Keratinocyte (primary cell): Measurements from ENCODE around the gene PIK3CD. TPM values are rescaled to one million over a fixed set of nuclear protein-coding genes. Genes with fewer than 3 reads are reported as not detected.

Experiments
- DNase-seq: peaks from one replicate; pipeline ENCODE4 v3.0.0-alpha.2; 2011; ENCODE audit warnings: low read depth, missing footprints, low spot score
- FAIRE-seq: peaks from 2 replicates; lab custom pipeline; 2011; peaks lifted over from hg19 to GRCh38; lab: Jason Lieb, UNC
- H2AFZ ChIP-seq: 2 replicates; pipeline ENCODE4 v1.6.0; 2012; ENCODE audit warnings: low read length, control low read depth, inconsistent platforms; ENCODE audit not compliant: control insufficient read depth
- H3K27ac ChIP-seq: 2 replicates; pipeline ENCODE4 v1.5.1; 2011; ENCODE audit warnings: low read length; ENCODE audit not compliant: control insufficient read depth, insufficient read depth
- H3K27me3 ChIP-seq: 3 replicates; pipeline ENCODE4 v1.6.0; 2011; ENCODE audit warnings: low read length; ENCODE audit not compliant: control insufficient read depth, insufficient read depth; ENCODE audit errors: extremely low read depth
- H3K36me3 ChIP-seq, 2 experiments: 2 replicates in 1 of 2; 3 replicates in 1 of 2; pipeline ENCODE4 v1.5.1; 2011; ENCODE audit warnings: low read length in 2 of 2, mild to moderate bottlenecking in 1 of 2; ENCODE audit not compliant: control insufficient read depth in 2 of 2, insufficient read depth in 2 of 2; ENCODE audit errors: extremely low read depth in 1 of 2
- H3K4me1 ChIP-seq: 3 replicates; pipeline ENCODE4 v1.5.1; 2011; ENCODE audit warnings: low read length; ENCODE audit not compliant: control insufficient read depth, insufficient read depth; ENCODE audit errors: extremely low read depth
- H3K4me2 ChIP-seq: 3 replicates; pipeline ENCODE4 v1.6.0; 2011; ENCODE audit warnings: low read depth, low read length; ENCODE audit not compliant: control insufficient read depth, insufficient read depth; ENCODE audit errors: extremely low read depth
- H3K4me3 ChIP-seq, 3 experiments: fragments of 200-600 bp in 1 of 3; sonication (generic) in 1 of 3; 2 replicates in 2 of 3; 3 replicates in 1 of 3; pipeline ENCODE4 v1.5.1; 2011 to 2016; ENCODE audit warnings: low read length in 3 of 3, mild to moderate bottlenecking in 3 of 3, control low read depth in 2 of 3, inconsistent platforms in 1 of 3, low read depth in 1 of 3, mixed read lengths in 1 of 3, mixed run types in 1 of 3, moderate library complexity in 1 of 3; ENCODE audit not compliant: control insufficient read depth in 2 of 3, insufficient read depth in 2 of 3; ENCODE audit errors: extremely low read depth in 1 of 3
- H3K79me2 ChIP-seq: 2 replicates; pipeline ENCODE4 v1.6.0; 2012; ENCODE audit warnings: low read length; ENCODE audit not compliant: control insufficient read depth, insufficient read depth
- H3K9ac ChIP-seq: 3 replicates; pipeline ENCODE4 v1.6.0; 2011; ENCODE audit warnings: low read length; ENCODE audit not compliant: control insufficient read depth, insufficient read depth; ENCODE audit errors: extremely low read depth
- H3K9me1 ChIP-seq: 3 replicates; pipeline ENCODE4 v1.6.0; 2011; ENCODE audit warnings: low read length; ENCODE audit not compliant: control insufficient read depth, insufficient read depth; ENCODE audit errors: extremely low read depth
- H3K9me3 ChIP-seq: 2 replicates; pipeline ENCODE4 v1.5.1; 2012; ENCODE audit warnings: low read depth, low read length; ENCODE audit not compliant: control insufficient read depth
- H4K20me1 ChIP-seq: 3 replicates; pipeline ENCODE4 v1.6.0; 2011; ENCODE audit warnings: low read length; ENCODE audit not compliant: control insufficient read depth, insufficient read depth; ENCODE audit errors: extremely low read depth
- EZH2 ChIP-seq: IDR thresholded peaks from one replicate; pipeline ENCODE4 v1.6.1; 2012; ENCODE audit warnings: inconsistent platforms, mild to moderate bottlenecking, low read length, moderate library complexity
- dilution Hi-C: fragments of 300-500 bp; cut with MboI; formaldehyde crosslinking; loops from one replicate; pipeline ENCODE4 v1.7.0; 2020; ENCODE audit warnings: low sequenced_read_pairs; ENCODE audit not compliant: extremely low pct_ligation_motif_present
- polyA plus RNA-seq, 5 experiments: library from polyadenylated mRNA; depleted of rRNA in 3 of 5; stranded (reverse) in 3 of 5; stranded (forward) in 1 of 5; unstranded in 1 of 5; fragments of >200 nt; gene quantifications; 1 replicate in 1 of 5; 2 replicates in 3 of 5; 3 replicates in 1 of 5; pipeline versions ENCODE4 v1.2.1 to v1.2.3, GENCODE V29; 2011 to 2012; ENCODE audit warnings: missing spikeins in 2 of 5, low read depth in 1 of 5, low replicate concordance in 1 of 5
- TF ChIP-seq, protein P1 (sequence below), 3 experiments: IDR thresholded peaks in 1 of 3; conservative IDR thresholded peaks in 1 of 3; optimal IDR thresholded peaks in 1 of 3; 2 replicates in 2 of 3; 3 replicates in 1 of 3; pipeline versions ENCODE3 to v1.5.1; 2011; ENCODE audit warnings: low read length in 3 of 3, mild to moderate bottlenecking in 3 of 3, moderate library complexity in 2 of 3, control low read depth in 1 of 3, inconsistent platforms in 1 of 3; ENCODE audit not compliant: insufficient read depth in 2 of 3; ENCODE audit errors: extremely low read depth in 1 of 3

PIK3CD gene
- polyA plus RNA-seq, 1 donor (not counting 4 experiments of a cell fraction or from before 2014, with no cell fraction given) = 7.8 TPM

DNA sequence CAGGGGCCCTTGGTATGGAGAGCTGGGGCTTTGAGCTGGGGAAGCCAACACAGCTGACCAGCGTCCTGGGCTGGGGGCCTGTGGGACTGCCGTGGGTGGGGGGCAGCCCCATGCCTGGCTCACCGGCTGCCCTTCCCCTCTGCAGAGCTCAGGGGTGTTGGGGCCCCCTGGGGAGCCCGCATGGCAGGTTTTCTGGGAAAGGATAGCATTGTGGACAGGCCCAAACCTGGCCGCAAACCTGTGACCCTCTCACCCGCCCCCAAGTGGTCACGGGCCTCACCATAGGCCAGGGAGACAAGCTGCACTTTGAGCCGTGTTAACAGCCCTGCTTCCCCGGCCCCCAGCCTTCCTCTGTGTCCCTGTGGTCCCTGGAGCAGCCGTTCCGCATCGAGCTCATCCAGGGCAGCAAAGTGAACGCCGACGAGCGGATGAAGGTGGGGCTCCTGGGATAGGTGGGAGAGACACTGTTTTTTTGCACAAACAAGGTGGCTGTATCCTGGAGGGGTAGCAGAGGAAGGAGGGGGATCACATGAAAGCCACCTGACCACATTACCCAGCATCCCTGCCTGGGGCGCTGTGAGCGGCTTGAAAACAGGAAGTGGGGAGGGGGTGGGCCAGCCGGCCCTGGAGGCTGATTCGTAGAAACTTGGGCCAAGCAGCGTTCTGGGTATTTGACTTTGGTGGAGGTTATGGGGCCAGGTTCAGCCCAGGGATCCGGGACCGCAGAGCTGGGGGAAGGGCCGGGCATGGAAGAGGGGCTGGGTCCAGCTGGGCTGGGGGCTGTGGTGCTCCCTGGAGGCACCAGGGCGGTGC is 65.9 kb downstream of the PIK3CD start:
- Histone ChIP-seq H3K9ac (no peak overlapping the region), H2AFZ (no peak overlapping the region), H3K9me1 (no peaks in the 10 kb centered on the region), H3K4me1 (peaks cover 23% of the 10 kb centered on the region), H3K4me2 (no peak overlapping the region), H3K27ac (no peak overlapping the region), H3K4me3 (no peak overlapping the region), H3K27me3 (no peaks in the 10 kb centered on the region), H4K20me1 (no peaks in the 10 kb centered on the region), H3K79me2 (no peaks in the 10 kb centered on the region), H3K9me3 (no peaks in the 10 kb centered on the region), H3K36me3 (peaks cover 14 to 15% of the 10 kb centered on the region in 2 experiments)
- FAIRE-seq (no peak), DNase-seq (no peak)
- TF ChIP-seq EZH2 = no peak
- TF ChIP-seq, protein P1, sequence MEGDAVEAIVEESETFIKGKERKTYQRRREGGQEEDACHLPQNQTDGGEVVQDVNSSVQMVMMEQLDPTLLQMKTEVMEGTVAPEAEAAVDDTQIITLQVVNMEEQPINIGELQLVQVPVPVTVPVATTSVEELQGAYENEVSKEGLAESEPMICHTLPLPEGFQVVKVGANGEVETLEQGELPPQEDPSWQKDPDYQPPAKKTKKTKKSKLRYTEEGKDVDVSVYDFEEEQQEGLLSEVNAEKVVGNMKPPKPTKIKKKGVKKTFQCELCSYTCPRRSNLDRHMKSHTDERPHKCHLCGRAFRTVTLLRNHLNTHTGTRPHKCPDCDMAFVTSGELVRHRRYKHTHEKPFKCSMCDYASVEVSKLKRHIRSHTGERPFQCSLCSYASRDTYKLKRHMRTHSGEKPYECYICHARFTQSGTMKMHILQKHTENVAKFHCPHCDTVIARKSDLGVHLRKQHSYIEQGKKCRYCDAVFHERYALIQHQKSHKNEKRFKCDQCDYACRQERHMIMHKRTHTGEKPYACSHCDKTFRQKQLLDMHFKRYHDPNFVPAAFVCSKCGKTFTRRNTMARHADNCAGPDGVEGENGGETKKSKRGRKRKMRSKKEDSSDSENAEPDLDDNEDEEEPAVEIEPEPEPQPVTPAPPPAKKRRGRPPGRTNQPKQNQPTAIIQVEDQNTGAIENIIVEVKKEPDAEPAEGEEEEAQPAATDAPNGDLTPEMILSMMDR (optimal IDR thresholded peaks at IDR 0.05 in 1 of 3, IDR thresholded peaks at IDR 0.05 in 1 of 3, conservative IDR thresholded peaks at IDR 0.05 in 1 of 3; ENCODE audit: extremely low read depth in 1 of 3, insufficient read depth in 2 of 3, low read length in 3 of 3) = no peak
- dilution Hi-C loops = no loop called here

DNA sequence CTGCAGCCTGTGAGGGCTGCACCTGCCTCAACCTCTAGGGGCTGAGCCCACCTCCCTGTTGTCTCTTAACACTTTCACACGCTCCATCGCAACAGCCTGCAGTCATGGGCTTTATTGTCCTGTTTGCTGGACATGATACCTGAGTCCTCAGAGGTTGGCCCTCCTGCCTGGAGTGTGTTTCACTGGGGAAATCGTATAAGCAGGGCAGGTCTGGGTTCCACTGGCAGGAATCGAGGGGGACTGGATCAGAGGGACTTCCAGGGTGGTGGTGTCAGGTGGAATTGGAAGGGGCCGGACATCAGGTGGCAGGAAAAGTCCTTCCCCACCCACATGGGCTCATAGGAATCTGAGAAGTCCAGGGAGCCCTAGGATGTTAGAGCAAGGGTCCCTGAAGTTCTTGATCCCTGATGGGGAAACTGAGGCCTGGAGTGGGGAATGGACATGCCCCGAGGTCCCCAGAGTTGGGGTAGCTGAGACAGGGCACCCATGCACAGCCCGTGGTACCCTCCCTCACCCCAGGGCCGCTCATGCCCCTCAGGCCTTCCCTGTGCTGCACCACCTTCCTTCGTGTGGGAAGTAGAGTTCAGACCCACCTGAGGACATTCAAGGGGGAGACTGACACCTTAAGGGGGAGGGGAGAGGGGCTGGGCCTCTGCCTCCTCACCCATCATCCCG is 66.6 kb downstream of the PIK3CD start:
- no peaks in the 10 kb centered on the region for H3K9me1 ChIP-seq
- H3K36me3 ChIP-seq = peaks cover 20 to 21% of the 10 kb centered on the region in 2 experiments
- no peaks in the 10 kb centered on the region for H3K27me3 ChIP-seq
- no peak overlapping the region for H2AFZ ChIP-seq
- H4K20me1 ChIP-seq = no peaks in the 10 kb centered on the region
- no peak for DNase-seq
- dilution Hi-C loops = no loop called here
- no peak overlapping the region for H3K27ac ChIP-seq
- H3K79me2 ChIP-seq = no peaks in the 10 kb centered on the region
- H3K9me3 ChIP-seq = no peaks in the 10 kb centered on the region
- no peak for TF ChIP-seq EZH2
- TF ChIP-seq, protein P1 (optimal IDR thresholded peaks at IDR 0.05 in 1 of 3, IDR thresholded peaks at IDR 0.05 in 1 of 3, conservative IDR thresholded peaks at IDR 0.05 in 1 of 3; ENCODE audit: extremely low read depth in 1 of 3, insufficient read depth in 2 of 3, low read length in 3 of 3) = no peak
- H3K4me2 ChIP-seq = no peak overlapping the region
- H3K4me3 ChIP-seq = no peak overlapping the region
- peaks cover 23% of the 10 kb centered on the region for H3K4me1 ChIP-seq
- H3K9ac ChIP-seq = no peak overlapping the region
- FAIRE-seq = no peak
